Skeletal muscle satellite cell (primary cell): ENCODE data around the gene PALLD.
A peak's percentile ranks its signal among the peaks of the same experiment; 100 is the strongest.

Experiments used
- H3K27me3 ChIP-seq: 2 replicates; pipeline ENCODE4 v1.7.0; 2013; ENCODE audit warnings: low read length; ENCODE audit not compliant: control insufficient read depth, insufficient read depth
- H3K36me3 ChIP-seq: 2 replicates; pipeline ENCODE4 v1.7.0; 2013; ENCODE audit warnings: mild to moderate bottlenecking, control low read depth, low read length; ENCODE audit not compliant: insufficient read depth
- H3K4me1 ChIP-seq: 2 replicates; pipeline ENCODE4 v1.7.0; 2013; ENCODE audit warnings: low read length; ENCODE audit not compliant: control insufficient read depth, insufficient read depth
- H3K4me2 ChIP-seq: 2 replicates; pipeline ENCODE4 v1.7.0; 2013; ENCODE audit warnings: mild to moderate bottlenecking, low read length
- H3K4me3 ChIP-seq: 2 replicates; pipeline ENCODE4 v1.7.0; 2013; ENCODE audit warnings: low read length
- H3K9ac ChIP-seq: 2 replicates; pipeline ENCODE4 v1.7.0; 2013; ENCODE audit warnings: mild to moderate bottlenecking, low read depth, low read length, moderate library complexity
- H3K9me3 ChIP-seq: replicated peaks from 2 replicates; pipeline ENCODE4 v1.7.0; 2013; ENCODE audit warnings: mild to moderate bottlenecking, control low read depth, low read length

Gene PALLD

DNA sequence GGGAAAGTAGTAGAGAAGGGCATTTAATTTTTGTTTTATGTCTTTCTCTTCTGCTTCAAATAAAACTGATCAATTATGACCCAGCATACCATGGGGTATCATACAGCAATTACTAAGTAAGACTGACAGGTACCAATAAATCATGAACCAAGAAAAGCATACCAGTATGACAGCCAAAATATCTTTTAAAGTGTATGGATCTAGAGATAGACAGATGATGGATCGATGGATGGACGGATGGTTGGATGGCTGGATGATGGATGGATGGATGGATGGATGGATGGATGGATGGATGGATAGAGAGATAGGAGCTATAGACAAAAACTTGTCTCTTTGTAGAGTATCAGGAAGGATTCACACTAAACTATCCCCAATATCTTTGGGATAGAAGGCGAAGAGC is 18.0 kb upstream of the PALLD start:
- peak overlapping the region; percentile 85 for H3K4me2 ChIP-seq
- no peaks in the 10 kb centered on the region for H3K27me3 ChIP-seq
- no peaks in the 10 kb centered on the region for H3K9me3 ChIP-seq
- no peak overlapping the region for H3K9ac ChIP-seq
- peak overlapping the region; percentile 46 for H3K4me3 ChIP-seq
- H3K36me3 ChIP-seq, result no peaks in the 10 kb centered on the region
- peaks cover 45% of the 10 kb centered on the region for H3K4me1 ChIP-seq

DNA sequence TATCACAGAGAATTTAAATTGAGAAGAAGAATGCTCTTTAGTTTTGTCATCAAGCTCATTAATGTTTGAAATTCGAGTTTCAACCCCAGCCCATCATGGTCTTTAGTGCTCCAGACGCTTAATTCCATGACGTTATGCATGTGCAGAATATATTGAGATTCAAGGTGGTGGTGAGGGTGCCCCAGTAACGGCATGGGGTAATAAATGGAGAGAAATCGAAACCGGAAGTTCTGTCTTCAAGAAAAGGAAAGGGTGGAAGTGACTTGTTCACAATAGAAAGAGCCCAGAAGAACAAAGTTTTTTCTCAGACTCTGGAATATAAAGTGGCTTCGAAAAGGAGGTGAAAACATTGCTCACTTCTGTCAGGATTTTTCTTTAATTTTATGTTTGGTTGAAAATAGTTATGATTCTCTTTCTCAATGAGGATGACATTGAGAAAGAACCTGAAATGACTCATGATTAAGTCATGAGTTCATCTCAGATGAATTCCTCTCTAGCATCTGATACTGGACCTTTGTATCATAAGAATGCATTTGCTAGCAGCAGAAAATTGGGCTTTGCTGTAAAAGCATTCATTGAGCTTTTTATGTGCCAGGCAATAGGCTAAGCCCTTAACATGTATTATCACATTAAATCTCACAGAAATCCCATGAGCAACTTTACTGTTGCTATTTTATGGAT is 15.8 kb upstream of the PALLD start:
- Histone ChIP-seq H3K36me3 (no peaks in the 10 kb centered on the region), H3K4me1 (peaks cover 54% of the 10 kb centered on the region), H3K4me3 (peak overlapping the region; percentile 85), H3K27me3 (no peaks in the 10 kb centered on the region), H3K9ac (peak overlapping the region; percentile 94), H3K4me2 (peak overlapping the region; percentile 85), H3K9me3 (no peaks in the 10 kb centered on the region)

DNA sequence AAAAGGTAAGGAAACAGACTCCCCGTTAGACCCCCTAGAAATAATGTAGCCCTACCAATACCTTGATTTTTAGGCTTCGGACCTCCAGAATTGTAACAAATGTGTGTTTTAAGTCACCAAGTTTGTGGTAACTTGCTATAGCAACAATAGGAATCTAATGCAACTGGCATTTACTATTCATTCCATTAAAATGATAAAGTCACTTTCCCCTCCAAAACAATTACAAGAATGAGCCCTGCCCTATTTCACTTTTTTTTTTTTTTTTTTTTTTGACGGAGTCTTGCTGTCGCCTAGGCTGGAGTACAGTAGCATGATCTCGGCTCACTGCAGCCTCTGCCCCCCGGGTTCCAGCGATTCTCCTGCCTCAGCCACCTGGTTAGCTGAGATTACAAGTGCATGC is 13.0 kb upstream of the PALLD start:
- Histone ChIP-seq H3K4me1 (peaks cover 75% of the 10 kb centered on the region), H3K4me2 (peak overlapping the region; percentile 65), H3K27me3 (no peaks in the 10 kb centered on the region), H3K9me3 (no peaks in the 10 kb centered on the region), H3K9ac (peak overlapping the region; percentile 81), H3K36me3 (no peaks in the 10 kb centered on the region), H3K4me3 (peak overlapping the region; percentile 54)

DNA sequence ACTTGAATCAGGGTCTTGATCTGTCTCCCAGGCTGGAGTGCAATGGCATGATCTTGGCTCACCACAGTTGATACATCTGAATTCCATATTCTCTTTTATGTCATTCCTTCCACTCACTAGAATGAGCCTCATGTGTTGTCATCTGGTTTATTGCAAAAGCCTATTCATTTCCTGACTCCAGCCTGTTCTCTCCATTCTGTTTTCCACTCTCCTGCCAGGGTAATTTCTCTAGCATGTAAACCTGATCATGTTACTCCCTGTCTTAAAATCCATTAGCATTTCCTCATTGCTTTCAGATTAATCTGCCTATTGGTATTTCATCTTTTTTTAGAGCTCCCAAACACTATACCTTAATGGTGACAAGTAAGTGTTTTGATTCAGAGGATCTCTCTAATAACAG is 12.2 kb upstream of the PALLD start:
- peak overlapping the region; percentile 81 for H3K9ac ChIP-seq
- H3K4me2 ChIP-seq, result peak overlapping the region; percentile 7
- no peak overlapping the region for H3K4me3 ChIP-seq
- no peaks in the 10 kb centered on the region for H3K36me3 ChIP-seq
- H3K27me3 ChIP-seq, result no peaks in the 10 kb centered on the region
- peaks cover 78% of the 10 kb centered on the region for H3K4me1 ChIP-seq
- no peaks in the 10 kb centered on the region for H3K9me3 ChIP-seq

DNA sequence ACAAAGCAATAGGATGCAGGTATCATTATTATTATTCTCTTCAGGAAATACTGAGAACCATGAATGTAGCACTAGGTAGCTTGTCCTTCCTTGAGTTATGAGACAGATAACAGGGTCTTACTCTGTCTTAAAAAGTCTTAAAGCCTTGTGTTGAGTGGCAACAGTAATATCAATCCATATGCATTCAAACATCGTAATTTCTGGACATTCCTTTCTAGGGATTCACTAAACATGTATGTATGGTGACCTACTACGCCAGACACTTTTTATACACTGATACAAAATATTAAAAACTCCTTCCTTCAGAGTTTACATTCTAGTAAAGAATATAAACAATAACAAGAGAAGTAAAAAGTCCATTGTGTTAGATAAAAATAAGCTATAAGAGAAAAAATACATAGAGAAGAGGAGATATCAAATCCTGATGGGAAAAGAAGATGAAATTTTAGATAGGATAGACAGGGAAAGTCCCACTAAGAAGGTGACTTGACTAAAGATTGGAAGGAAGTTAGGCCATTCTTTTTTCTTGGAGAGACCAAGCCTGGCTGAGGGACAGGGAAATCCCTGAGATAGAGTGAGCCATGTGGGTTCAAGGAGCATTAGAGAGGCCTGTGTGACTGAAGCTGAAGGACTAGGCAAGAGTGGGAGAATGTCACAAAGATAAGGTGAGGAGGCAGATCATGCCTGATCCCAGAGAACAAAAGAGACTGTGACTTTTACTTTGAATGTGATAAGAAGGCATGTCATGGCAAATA is 11.5 kb upstream of the PALLD start:
- Histone ChIP-seq H3K9me3 (no peaks in the 10 kb centered on the region), H3K4me2 (no peak overlapping the region), H3K27me3 (no peaks in the 10 kb centered on the region), H3K4me1 (peaks cover 80% of the 10 kb centered on the region), H3K4me3 (no peak overlapping the region), H3K36me3 (no peaks in the 10 kb centered on the region), H3K9ac (peak overlapping the region; percentile 81)

DNA sequence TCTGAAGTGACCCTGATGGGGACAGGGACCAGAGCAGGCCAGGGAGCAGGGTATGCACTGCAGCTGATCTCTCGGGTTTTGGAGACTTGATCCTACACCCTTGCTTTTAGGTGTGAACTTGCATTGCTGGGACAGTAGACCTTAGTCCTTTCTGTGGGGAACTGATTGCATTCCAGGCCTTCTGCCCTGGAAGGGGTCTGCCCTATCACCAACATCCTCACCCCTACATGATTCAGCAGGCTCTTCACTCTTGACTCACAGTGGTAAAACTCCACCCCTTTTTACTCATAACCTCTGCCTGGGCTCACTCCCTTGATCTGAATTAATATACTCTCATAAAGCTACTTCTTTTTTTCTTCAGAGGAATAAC is 10.0 kb upstream of the PALLD start:
- Histone ChIP-seq H3K9ac (peak overlapping the region; percentile 66), H3K9me3 (no peaks in the 10 kb centered on the region), H3K36me3 (no peaks in the 10 kb centered on the region), H3K27me3 (no peaks in the 10 kb centered on the region), H3K4me1 (peaks cover 68% of the 10 kb centered on the region), H3K4me2 (peak overlapping the region; percentile 56), H3K4me3 (peak overlapping the region; percentile 19)

DNA sequence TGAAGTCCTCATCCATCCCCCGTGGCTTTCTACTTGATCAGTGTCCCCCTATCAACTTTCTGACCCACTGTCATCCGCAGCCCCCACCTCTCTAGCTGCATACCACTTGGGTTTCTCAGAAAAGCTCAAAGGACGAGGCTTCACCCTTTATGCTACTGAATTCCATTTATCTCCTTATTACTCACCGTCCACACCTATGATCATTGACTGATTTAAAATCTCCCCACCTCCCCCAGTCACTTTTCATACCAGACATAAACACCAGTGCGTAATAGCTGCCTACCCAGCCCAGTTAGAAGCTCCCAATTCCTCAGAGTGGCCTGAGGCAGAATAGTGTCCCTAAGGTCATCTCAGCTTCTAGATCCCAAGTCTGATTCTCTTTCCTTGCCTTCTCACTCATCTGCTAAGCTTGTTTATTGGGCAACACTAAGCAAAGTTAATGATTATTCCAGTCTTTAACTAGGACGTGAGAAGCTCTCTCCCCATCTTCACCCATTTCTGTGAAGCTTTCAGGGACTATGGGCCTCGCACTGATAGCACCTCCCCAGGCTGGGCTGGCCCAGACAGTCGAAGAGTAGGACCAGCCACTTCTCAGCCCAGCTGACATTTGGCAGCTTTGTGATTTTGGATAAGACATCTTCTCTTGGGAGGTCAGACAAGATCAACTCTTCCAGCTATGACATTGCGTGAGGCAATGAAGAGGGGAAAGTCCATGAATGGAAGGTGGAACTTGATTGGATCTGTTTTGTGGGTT is 9.4 kb upstream of the PALLD start:
- no peaks in the 10 kb centered on the region for H3K36me3 ChIP-seq
- peak overlapping the region; percentile 66 for H3K9ac ChIP-seq
- no peaks in the 10 kb centered on the region for H3K9me3 ChIP-seq
- peaks cover 62% of the 10 kb centered on the region for H3K4me1 ChIP-seq
- H3K4me2 ChIP-seq, result peak overlapping the region; percentile 56
- peak overlapping the region; percentile 19 for H3K4me3 ChIP-seq
- no peaks in the 10 kb centered on the region for H3K27me3 ChIP-seq

DNA sequence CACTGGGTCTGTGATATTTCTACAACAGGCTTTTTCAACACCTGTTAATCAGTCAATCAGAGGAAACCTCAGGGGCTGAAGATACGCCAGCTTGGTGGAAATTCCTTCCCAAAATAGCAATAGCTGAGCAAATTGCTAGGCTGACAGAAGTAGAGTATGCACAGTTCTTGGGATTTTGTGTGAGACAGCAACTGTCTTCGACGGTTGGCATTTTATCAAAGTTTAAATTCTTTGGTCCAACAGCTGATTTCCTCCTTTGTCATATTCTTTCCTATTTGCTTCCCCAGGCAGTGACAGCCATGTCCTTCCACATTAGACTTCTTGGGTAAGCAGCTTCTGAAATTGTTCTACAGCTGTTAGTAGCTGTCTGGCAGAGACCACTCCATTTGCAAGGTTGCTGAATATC is 8.0 kb upstream of the PALLD start:
- Histone ChIP-seq H3K36me3 (no peaks in the 10 kb centered on the region), H3K9ac (peak overlapping the region; percentile 43), H3K4me1 (peaks cover 49% of the 10 kb centered on the region), H3K4me2 (peak overlapping the region; percentile 7), H3K27me3 (no peaks in the 10 kb centered on the region), H3K4me3 (no peak overlapping the region), H3K9me3 (no peaks in the 10 kb centered on the region)

DNA sequence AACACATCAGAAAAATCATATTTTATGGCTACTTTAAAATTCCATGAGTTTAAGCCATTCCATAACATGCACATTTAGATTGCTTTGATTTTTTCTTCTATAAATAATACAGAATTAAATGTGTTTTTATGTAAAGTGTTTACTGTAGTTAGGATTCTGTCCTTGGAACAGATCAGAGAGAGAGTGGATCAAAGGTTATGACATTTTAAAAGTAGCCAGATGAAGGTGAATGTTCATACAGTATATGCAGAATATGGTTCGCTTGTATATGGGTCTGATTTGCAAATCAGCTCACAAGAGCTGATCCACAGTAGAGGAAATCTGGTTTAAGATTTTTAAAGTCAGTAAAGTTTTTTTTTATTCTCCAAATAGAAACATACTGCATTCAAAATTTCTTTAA is 7.2 kb upstream of the PALLD start:
- H3K9ac ChIP-seq, result peak overlapping the region; percentile 43
- peaks cover 42% of the 10 kb centered on the region for H3K4me1 ChIP-seq
- no peak overlapping the region for H3K4me3 ChIP-seq
- H3K9me3 ChIP-seq, result no peaks in the 10 kb centered on the region
- peak overlapping the region; percentile 7 for H3K4me2 ChIP-seq
- H3K36me3 ChIP-seq, result no peaks in the 10 kb centered on the region
- H3K27me3 ChIP-seq, result no peaks in the 10 kb centered on the region

DNA sequence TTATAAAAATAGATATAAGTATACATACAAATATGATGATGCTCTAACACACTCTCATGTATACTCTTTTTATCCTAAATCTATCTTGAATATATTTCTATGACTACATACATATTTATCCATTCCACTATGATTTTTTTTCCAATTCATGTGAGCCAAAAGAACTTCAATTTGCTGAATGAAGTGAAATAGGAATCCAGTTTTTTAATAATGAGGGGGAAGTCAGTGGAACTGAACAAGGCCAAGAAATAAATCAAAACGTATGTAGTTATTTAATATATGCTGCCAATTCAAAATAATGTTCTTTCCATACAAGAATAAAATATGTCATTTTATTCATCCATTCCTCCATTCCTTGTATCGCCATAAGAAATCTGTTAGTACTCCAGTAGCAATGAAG is 6.1 kb upstream of the PALLD start:
- Histone ChIP-seq H3K36me3 (no peaks in the 10 kb centered on the region), H3K9ac (no peak overlapping the region), H3K4me3 (no peak overlapping the region), H3K4me1 (peaks cover 32% of the 10 kb centered on the region), H3K27me3 (no peaks in the 10 kb centered on the region), H3K4me2 (no peak overlapping the region), H3K9me3 (no peaks in the 10 kb centered on the region)

DNA sequence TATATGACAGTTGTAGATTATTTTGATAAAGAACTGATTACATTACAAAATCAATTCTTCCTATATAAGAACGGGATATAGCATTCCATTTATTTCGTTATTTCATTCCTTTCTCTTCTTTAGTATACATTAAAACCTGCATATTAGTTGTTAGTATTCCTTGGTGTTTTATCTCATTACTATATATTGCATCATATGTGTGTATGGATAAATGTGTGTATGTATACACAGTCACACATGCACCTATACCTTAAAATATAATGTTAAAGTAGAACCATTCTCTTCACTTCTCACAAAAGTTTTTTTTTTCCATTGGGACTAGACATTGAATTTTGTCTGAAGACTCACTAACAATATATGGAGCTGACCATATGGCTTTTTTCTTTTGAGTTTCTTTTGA is 5.3 kb upstream of the PALLD start:
- Histone ChIP-seq H3K9ac (no peak overlapping the region), H3K9me3 (no peaks in the 10 kb centered on the region), H3K4me3 (no peak overlapping the region), H3K27me3 (no peaks in the 10 kb centered on the region), H3K4me1 (peaks cover 29% of the 10 kb centered on the region), H3K4me2 (no peak overlapping the region), H3K36me3 (no peaks in the 10 kb centered on the region)
